Omental fat pad (tissue), 4 donors: Measurements from ENCODE around the gene TRPV2. TPM values are rescaled to one million over a fixed set of nuclear protein-coding genes. Genes with fewer than 3 reads are reported as not detected.
A peak's percentile ranks its signal among the peaks of the same experiment; 100 is the strongest.

Source experiments
- ATAC-seq: fragments of 150-250 bp; one replicate; pipeline ENCODE4 v1.9.1; 2016; ENCODE audit warnings: mild to moderate bottlenecking, moderate library complexity; ENCODE audit not compliant: low FRiP score
- DNase-seq: peaks from one replicate; pipeline ENCODE4 v3.0.0-alpha.2; 2019; ENCODE audit warnings: low spot score
- CTCF ChIP-seq, 3 donors: fragments of 450-650 bp; IDR thresholded peaks; one replicate each; pipeline ENCODE4 v1.5.1; 2016 to 2017; ENCODE audit warnings: antibody characterized with exemption in 3 of 3, mild to moderate bottlenecking in 3 of 3, moderate library complexity in 2 of 3
- total RNA-seq, 4 donors: library from RNA; depleted of rRNA; stranded (reverse); fragments of >200 nt; gene quantifications; one replicate each; pipeline ENCODE4 v1.1.0, GENCODE V29; 2016

Gene TRPV2
- total RNA-seq, 4 donors from 2014 or later, result 12.1 to 47.6 (median 28.9) TPM

- TF ChIP-seq CTCF (IDR thresholded peaks at IDR 0.05), result no peak
- no peak for ATAC-seq
Observed at GRCh38 chr17:16473044-16474011, 58.0 kb downstream of the TRPV2 start.

GRCh38 chr17:16474012-16474725 lies 58.8 kb downstream of the TRPV2 start:
- TF ChIP-seq CTCF (IDR thresholded peaks at IDR 0.05), result no peak
- DNase-seq (no peak), ATAC-seq (no peak)

More at GRCh38 chr17:16473044-16474011, 58.0 kb downstream of the TRPV2 start:
- no peak for DNase-seq

- no peak for TF ChIP-seq CTCF (IDR thresholded peaks at IDR 0.05)
- ATAC-seq (no peak), DNase-seq (no peak)
Observed at GRCh38 chr17:16475179-16475704, 59.9 kb downstream of the TRPV2 start.

- DNase-seq, result no peak
- peak; percentile 92 for ATAC-seq
- no peak for TF ChIP-seq CTCF (IDR thresholded peaks at IDR 0.05)
Observed at GRCh38 chr17:16477255-16477654, 61.9 kb downstream of the TRPV2 start.

- ATAC-seq (peak; percentile 45), DNase-seq (no peak)
- TF ChIP-seq CTCF (IDR thresholded peaks at IDR 0.05), result no peak
Observed at GRCh38 chr17:16477666-16478065, 62.3 kb downstream of the TRPV2 start.

GRCh38 chr17:16478649-16479048 lies 63.3 kb downstream of the TRPV2 start:
- DNase-seq, result no peak
- TF ChIP-seq CTCF (IDR thresholded peaks at IDR 0.05), result no peak
- ATAC-seq, result no peak
